NB4 (cell line): ENCODE results near the gene BOD1L1.

ENCODE experiments used
- DNase-seq: peaks from one replicate; pipeline ENCODE4 v3.0.0; 2010; ENCODE audit warnings: low read depth
- H3K4me3 ChIP-seq: one replicate; pipeline ENCODE4 v1.5.1; 2011; ENCODE audit warnings: mild to moderate bottlenecking, low read depth, low read length, moderate library complexity
- CTCF ChIP-seq: IDR thresholded peaks from one replicate; pipeline ENCODE4 v1.5.1; 2012; ENCODE audit warnings: low read depth, low read length
- MAX ChIP-seq: IDR thresholded peaks from 2 replicates; pipeline ENCODE4 v1.6.1; 2011; ENCODE audit warnings: low read depth, low read length
- MYC ChIP-seq: IDR thresholded peaks from 2 replicates; pipeline ENCODE4 v1.6.1; 2011; ENCODE audit warnings: low read depth, low read length
- POLR2A ChIP-seq: IDR thresholded peaks from 2 replicates; pipeline ENCODE4 v1.6.1; 2011; ENCODE audit warnings: mild to moderate bottlenecking; ENCODE audit not compliant: insufficient read length; ENCODE audit errors: extremely low read depth

Gene BOD1L1

GRCh38 chr4:13616597-13616996 lies 10.9 kb downstream of the BOD1L1 start:
- DNase-seq: no peak
- TF ChIP-seq POLR2A (no peak), MAX (no peak), CTCF (no peak), MYC (no peak)
- no peak overlapping the region for H3K4me3 ChIP-seq

- TF ChIP-seq POLR2A: no peak
- peak; percentile 33; the same call in 1 of the 2 replicates for TF ChIP-seq MAX
- peak; percentile 47; the same call in 1 of the 2 replicates for TF ChIP-seq MYC
- TF ChIP-seq CTCF: no peak
- peak; percentile 80 for DNase-seq
- H3K4me3 ChIP-seq: no peak overlapping the region
Measured at GRCh38 chr4:13615161-13615560, 12.4 kb downstream of the BOD1L1 start.

- TF ChIP-seq POLR2A: no peak
- no peak for TF ChIP-seq CTCF
- TF ChIP-seq MAX: no peak
- TF ChIP-seq MYC: no peak
- H3K4me3 ChIP-seq: no peak overlapping the region
- no peak for DNase-seq
Measured at GRCh38 chr4:13612569-13612968, 15.0 kb downstream of the BOD1L1 start.

GRCh38 chr4:13611283-13611842 lies 16.2 kb downstream of the BOD1L1 start:
- no peak for TF ChIP-seq MAX
- H3K4me3 ChIP-seq: no peak overlapping the region
- no peak for DNase-seq

- TF ChIP-seq POLR2A: no peak
- no peak for TF ChIP-seq MYC
- TF ChIP-seq MAX: no peak
- no peak for TF ChIP-seq CTCF
- no peak for DNase-seq
- no peak overlapping the region for H3K4me3 ChIP-seq
Measured at GRCh38 chr4:13605330-13605729, 22.2 kb downstream of the BOD1L1 start.

- TF ChIP-seq CTCF: no peak
- no peak overlapping the region for H3K4me3 ChIP-seq
- no peak for DNase-seq
Measured at GRCh38 chr4:13601848-13602247, 25.7 kb downstream of the BOD1L1 start.
